HepG2 (cell line): ENCODE measurements around the gene OLAH. TPM values are rescaled to one million over a fixed set of nuclear protein-coding genes. Genes with fewer than 3 reads are reported as not detected.
A peak's percentile ranks its signal among the peaks of the same experiment; 100 is the strongest.

ENCODE experiments used
- ATF4 ChIP-seq, 2 experiments: fragments of 450-650 bp in 1 of 2; sonication (generic) in 1 of 2; formaldehyde crosslinking; IDR thresholded peaks; 2 replicates each; pipeline versions ENCODE4 v1.5.0 to v1.8.0; 2020 to 2022; ENCODE audit warnings: mild to moderate bottlenecking in 1 of 2, missing genetic modification reagents in 1 of 2
- DNMT3B ChIP-seq: conservative IDR thresholded peaks from 2 replicates; pipeline ENCODE4 v1.6.1; 2016; ENCODE audit warnings: missing biosample characterization, control low read depth
- ERF ChIP-seq: IDR thresholded peaks from 2 replicates; pipeline ENCODE4 v1.6.1; 2018; ENCODE audit warnings: missing biosample characterization, missing genetic modification reagents
- FOXC1 ChIP-seq: sonication (generic); formaldehyde crosslinking; IDR thresholded peaks from 2 replicates; pipeline ENCODE4 v1.8.0; 2022; ENCODE audit warnings: mild to moderate bottlenecking, missing genetic modification reagents, borderline replicate concordance
- KLF16 ChIP-seq, 2 experiments: sonication (generic) in 1 of 2; formaldehyde crosslinking in 1 of 2; IDR thresholded peaks; 2 replicates each; pipeline versions ENCODE4 v1.6.1 to v1.8.0; 2016 to 2023; ENCODE audit warnings: missing genetic modification reagents in 2 of 2, missing compliant biosample characterization in 1 of 2
- MAFF ChIP-seq: IDR thresholded peaks from 2 replicates; pipeline ENCODE4 v1.6.1; 2011; ENCODE audit warnings: low read depth, low read length, improper control_type of control experiment
- NONO ChIP-seq, 2 experiments: fragments of 450-650 bp in 1 of 2; sonication (generic) in 1 of 2; formaldehyde crosslinking in 1 of 2; IDR thresholded peaks in 1 of 2; conservative IDR thresholded peaks in 1 of 2; 2 replicates each; pipeline versions ENCODE4 v1.6.1 to v1.8.0; 2017 to 2022; ENCODE audit warnings: mild to moderate bottlenecking in 1 of 2, missing genetic modification reagents in 1 of 2, moderate library complexity in 1 of 2
- RARA ChIP-seq: IDR thresholded peaks from 2 replicates; pipeline ENCODE4 v1.6.1; 2016; ENCODE audit warnings: missing genetic modification reagents, missing compliant biosample characterization
- SCMH1 ChIP-seq: sonication (generic); formaldehyde crosslinking; IDR thresholded peaks from 2 replicates; pipeline ENCODE4 v1.9.0; 2021; ENCODE audit warnings: missing genetic modification reagents, mild to moderate bottlenecking, borderline replicate concordance
- TARDBP ChIP-seq: sonication (generic); formaldehyde crosslinking; IDR thresholded peaks from 2 replicates; pipeline ENCODE4 v1.8.0; 2022; ENCODE audit warnings: mild to moderate bottlenecking, missing genetic modification reagents
- TBL1XR1 ChIP-seq: fragments of 150-350 bp; IDR thresholded peaks from 2 replicates; pipeline ENCODE4 v1.6.1; 2014; ENCODE audit warnings: borderline replicate concordance, low read length; ENCODE audit not compliant: partially characterized antibody
- THRA ChIP-seq: sonication (generic); formaldehyde crosslinking; IDR thresholded peaks from 2 replicates; pipeline ENCODE4 v1.4.0; 2020; ENCODE audit warnings: missing genetic modification reagents, borderline replicate concordance
- ZNF225 ChIP-seq: sonication (generic); formaldehyde crosslinking; IDR thresholded peaks from 2 replicates; pipeline ENCODE4 v1.4.0; 2020; ENCODE audit warnings: mild to moderate bottlenecking, missing genetic modification reagents
- ZNF256 ChIP-seq: sonication (generic); formaldehyde crosslinking; conservative IDR thresholded peaks from 2 replicates; pipeline ENCODE4 v1.4.0; 2020; ENCODE audit warnings: missing genetic modification reagents
- ZNF275 ChIP-seq: sonication (generic); formaldehyde crosslinking; IDR thresholded peaks from 2 replicates; pipeline ENCODE4 v1.8.0; 2022; ENCODE audit warnings: missing genetic modification reagents, mild to moderate bottlenecking, inconsistent platforms, borderline replicate concordance
- ZNF446 ChIP-seq: sonication (generic); formaldehyde crosslinking; IDR thresholded peaks from 2 replicates; pipeline ENCODE4 v1.5.0; 2020; ENCODE audit warnings: mild to moderate bottlenecking, missing genetic modification reagents
- ZNF550 ChIP-seq: sonication (generic); formaldehyde crosslinking; IDR thresholded peaks from 2 replicates; pipeline ENCODE4 v1.4.0; 2020; ENCODE audit warnings: mild to moderate bottlenecking, missing genetic modification reagents, borderline replicate concordance
- ZNF589 ChIP-seq: sonication (generic); formaldehyde crosslinking; conservative IDR thresholded peaks from 2 replicates; pipeline ENCODE4 v1.8.0; 2022; ENCODE audit warnings: mild to moderate bottlenecking, moderate library complexity, missing genetic modification reagents
- ZNF879 ChIP-seq: sonication (generic); formaldehyde crosslinking; IDR thresholded peaks from 2 replicates; pipeline ENCODE4 v1.8.1; 2023; ENCODE audit warnings: missing genetic modification reagents
- ZNF891 ChIP-seq: sonication (generic); formaldehyde crosslinking; IDR thresholded peaks from 2 replicates; pipeline ENCODE4 v1.5.0; 2020; ENCODE audit warnings: mild to moderate bottlenecking, missing genetic modification reagents
- ZXDC ChIP-seq: sonication (generic); formaldehyde crosslinking; IDR thresholded peaks from 2 replicates; pipeline ENCODE4 v1.5.0; 2020; ENCODE audit warnings: mild to moderate bottlenecking, missing genetic modification reagents
- polyA plus RNA-seq, 8 experiments: library from polyadenylated mRNA; depleted of rRNA in 3 of 8; stranded (reverse) in 7 of 8; unstranded in 1 of 8; fragments of >200 nt; fragmentation: Illumina TruSeq in 4 of 8; extraction: Trizol in 4 of 8; gene quantifications; 2 replicates each; pipeline versions ENCODE4 v1.2.1 to v1.2.3, GENCODE V29; 2011 to 2016; ENCODE audit warnings: low read depth in 4 of 8, missing spikeins in 1 of 8, mixed read lengths in 1 of 8; ENCODE audit not compliant: insufficient read depth in 1 of 8
- total RNA-seq, 5 experiments: library from RNA; depleted of rRNA; stranded (reverse); fragments of >200 nt; fragmentation: Illumina TruSeq; extraction: Trizol; gene quantifications; 2 replicates each; pipeline ENCODE4 v1.2.3, GENCODE V29; 2016; ENCODE audit warnings: low read depth in 1 of 5

OLAH gene
- total and polyA plus RNA-seq, 2 of the 13 experiments (the other 11 are each of a cell fraction or from before 2014, with no cell fraction given): 0.13 TPM; not detected in 1

GRCh38 chr10:15097011-15097812, 53.5 kb downstream of the OLAH start, which contains the start of gene RPP38 (continued):
- TF ChIP-seq KLF16 (CRISPR knock-in tag; IDR thresholded peaks at IDR 0.05): peak in 1 of 2 experiments; percentile 57; a peak in 2 of 4 replicates
- no peak for TF ChIP-seq TBL1XR1
- TF ChIP-seq TARDBP: 0 out of 2 replicates have a peak, but pooled peaks have one; percentile 41
- no peak for TF ChIP-seq MAFF
- no peak; the same call in none of the 2 replicates for TF ChIP-seq ZNF589 (CRISPR knock-in tag)
- TF ChIP-seq SCMH1: no peak
- TF ChIP-seq ERF (CRISPR knock-in tag): peak; percentile 50; the same call in 1 of the 2 replicates
- no peak for TF ChIP-seq NONO (IDR thresholded peaks at IDR 0.05)
- peak; percentile 97 for TF ChIP-seq NONO (CRISPR knock-in tag; conservative IDR thresholded peaks at IDR 0.05)
- TF ChIP-seq ATF4 (CRISPR knock-in tag; IDR thresholded peaks at IDR 0.05): peak in 1 of 2 experiments; percentile 84; a peak in 1 of 4 replicates
- peak; percentile 94 for TF ChIP-seq ZNF891 (CRISPR knock-in tag)
- TF ChIP-seq ZNF446 (CRISPR knock-in tag): peak; percentile 88; the same call in 1 of the 2 replicates
- TF ChIP-seq ZXDC: peak; percentile 66; the same call in 1 of the 2 replicates
- TF ChIP-seq ZNF225 (CRISPR knock-in tag): no peak
- TF ChIP-seq ZNF550: no peak
- TF ChIP-seq RARA (CRISPR knock-in tag): peak; percentile 15; the same call in 1 of the 2 replicates
- peak; percentile 79; the same call in 1 of the 2 replicates for TF ChIP-seq FOXC1
- no peak for TF ChIP-seq DNMT3B (CRISPR knock-in tag)
- TF ChIP-seq THRA (CRISPR knock-in tag): peak; percentile 41; the same call in 1 of the 2 replicates
- TF ChIP-seq ZNF256: no peak
- peak; percentile 97 for TF ChIP-seq ZNF879 (CRISPR knock-in tag)
- TF ChIP-seq ZNF275 (CRISPR knock-in tag): no peak; the same call in 1 of the 2 replicates
